NB4 (cell line): ENCODE data around the gene RBM33.

ENCODE experiments used
- DNase-seq: peaks from one replicate; pipeline ENCODE4 v3.0.0; 2010; ENCODE audit warnings: low read depth
- H3K4me3 ChIP-seq: one replicate; pipeline ENCODE4 v1.5.1; 2011; ENCODE audit warnings: mild to moderate bottlenecking, low read depth, low read length, moderate library complexity
- MYC ChIP-seq: IDR thresholded peaks from 2 replicates; pipeline ENCODE4 v1.6.1; 2011; ENCODE audit warnings: low read depth, low read length
- POLR2A ChIP-seq: IDR thresholded peaks from 2 replicates; pipeline ENCODE4 v1.6.1; 2011; ENCODE audit warnings: mild to moderate bottlenecking; ENCODE audit not compliant: insufficient read length; ENCODE audit errors: extremely low read depth
- TF ChIP-seq, protein P1 (sequence below): IDR thresholded peaks from one replicate; pipeline ENCODE4 v1.5.1; 2012; ENCODE audit warnings: low read depth, low read length
- TF ChIP-seq, protein P2 (sequence below): IDR thresholded peaks from 2 replicates; pipeline ENCODE4 v1.6.1; 2011; ENCODE audit warnings: low read depth, low read length

RBM33 gene

DNA sequence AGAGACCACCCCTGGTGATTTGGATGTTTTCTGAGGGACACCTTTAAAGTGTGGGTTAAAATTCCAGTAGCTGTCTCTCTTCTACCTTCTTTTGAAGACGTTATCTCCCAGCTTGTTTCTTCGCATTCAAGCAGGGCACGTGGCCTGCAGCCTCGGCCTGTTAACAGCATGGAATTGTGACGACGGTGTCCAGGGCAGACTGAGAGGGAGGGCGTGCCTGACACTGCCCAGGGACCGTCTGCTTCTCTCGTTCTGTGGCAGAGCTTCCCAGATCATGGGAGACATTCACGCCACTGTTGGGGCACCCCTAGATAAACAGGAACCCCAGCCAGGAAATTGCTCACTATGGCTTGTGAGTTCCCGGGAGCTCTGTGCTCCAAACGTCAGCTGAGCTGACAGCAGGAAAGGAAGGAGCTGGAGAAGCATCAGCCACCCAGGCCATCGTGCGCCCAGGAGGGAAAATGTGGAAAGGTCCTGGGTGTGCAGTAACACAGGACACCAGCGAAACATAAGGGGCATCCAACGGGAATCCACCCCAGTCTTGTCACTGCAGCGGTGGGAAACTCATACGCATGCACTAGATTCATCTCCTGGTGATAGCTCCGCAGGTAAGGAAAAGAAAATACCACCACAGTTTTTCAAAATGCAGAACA lies 41.1 kb upstream of the RBM33 start:
- no peak overlapping the region for H3K4me3 ChIP-seq
- no peak for DNase-seq
- TF ChIP-seq, protein P1, sequence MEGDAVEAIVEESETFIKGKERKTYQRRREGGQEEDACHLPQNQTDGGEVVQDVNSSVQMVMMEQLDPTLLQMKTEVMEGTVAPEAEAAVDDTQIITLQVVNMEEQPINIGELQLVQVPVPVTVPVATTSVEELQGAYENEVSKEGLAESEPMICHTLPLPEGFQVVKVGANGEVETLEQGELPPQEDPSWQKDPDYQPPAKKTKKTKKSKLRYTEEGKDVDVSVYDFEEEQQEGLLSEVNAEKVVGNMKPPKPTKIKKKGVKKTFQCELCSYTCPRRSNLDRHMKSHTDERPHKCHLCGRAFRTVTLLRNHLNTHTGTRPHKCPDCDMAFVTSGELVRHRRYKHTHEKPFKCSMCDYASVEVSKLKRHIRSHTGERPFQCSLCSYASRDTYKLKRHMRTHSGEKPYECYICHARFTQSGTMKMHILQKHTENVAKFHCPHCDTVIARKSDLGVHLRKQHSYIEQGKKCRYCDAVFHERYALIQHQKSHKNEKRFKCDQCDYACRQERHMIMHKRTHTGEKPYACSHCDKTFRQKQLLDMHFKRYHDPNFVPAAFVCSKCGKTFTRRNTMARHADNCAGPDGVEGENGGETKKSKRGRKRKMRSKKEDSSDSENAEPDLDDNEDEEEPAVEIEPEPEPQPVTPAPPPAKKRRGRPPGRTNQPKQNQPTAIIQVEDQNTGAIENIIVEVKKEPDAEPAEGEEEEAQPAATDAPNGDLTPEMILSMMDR: no peak
- TF ChIP-seq MYC (no peak), POLR2A (no peak)
- TF ChIP-seq, protein P2, sequence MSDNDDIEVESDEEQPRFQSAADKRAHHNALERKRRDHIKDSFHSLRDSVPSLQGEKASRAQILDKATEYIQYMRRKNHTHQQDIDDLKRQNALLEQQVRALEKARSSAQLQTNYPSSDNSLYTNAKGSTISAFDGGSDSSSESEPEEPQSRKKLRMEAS: no peak

DNA sequence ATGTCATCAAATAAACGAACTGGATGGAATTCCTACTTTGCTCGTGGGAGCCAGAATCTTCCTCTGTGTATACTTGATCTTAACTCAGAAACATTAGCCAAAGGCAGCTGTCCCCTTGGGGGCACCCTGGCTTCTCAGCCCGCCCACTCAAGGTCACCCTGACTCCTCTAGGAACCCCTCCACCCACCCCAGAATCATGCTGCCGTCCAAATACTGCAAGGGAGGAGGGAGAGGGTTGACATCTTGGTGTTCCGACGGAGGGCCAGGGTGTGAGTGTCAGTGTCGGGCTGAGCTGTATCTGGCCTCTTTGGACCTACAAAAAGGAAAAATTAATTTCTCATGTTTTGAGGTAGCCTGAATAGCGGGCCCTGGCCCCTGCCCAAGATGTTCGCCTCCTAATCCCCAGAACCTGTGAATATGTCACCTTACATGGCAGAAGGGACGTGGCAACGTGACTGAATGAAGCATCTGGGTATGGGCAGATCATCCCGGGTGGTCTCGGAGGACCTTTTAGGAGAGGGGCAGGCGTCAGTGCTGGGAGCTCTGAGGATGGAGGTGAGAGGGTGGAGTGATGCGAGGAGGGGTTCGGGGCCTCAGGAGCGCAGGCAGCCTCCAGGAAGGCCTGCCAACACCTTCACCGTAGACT lies 40.5 kb upstream of the RBM33 start:
- H3K4me3 ChIP-seq: no peak overlapping the region
- no peak for TF ChIP-seq POLR2A
- TF ChIP-seq MYC: no peak
- TF ChIP-seq, protein P2: no peak
- TF ChIP-seq, protein P1: no peak
- no peak for DNase-seq

DNA sequence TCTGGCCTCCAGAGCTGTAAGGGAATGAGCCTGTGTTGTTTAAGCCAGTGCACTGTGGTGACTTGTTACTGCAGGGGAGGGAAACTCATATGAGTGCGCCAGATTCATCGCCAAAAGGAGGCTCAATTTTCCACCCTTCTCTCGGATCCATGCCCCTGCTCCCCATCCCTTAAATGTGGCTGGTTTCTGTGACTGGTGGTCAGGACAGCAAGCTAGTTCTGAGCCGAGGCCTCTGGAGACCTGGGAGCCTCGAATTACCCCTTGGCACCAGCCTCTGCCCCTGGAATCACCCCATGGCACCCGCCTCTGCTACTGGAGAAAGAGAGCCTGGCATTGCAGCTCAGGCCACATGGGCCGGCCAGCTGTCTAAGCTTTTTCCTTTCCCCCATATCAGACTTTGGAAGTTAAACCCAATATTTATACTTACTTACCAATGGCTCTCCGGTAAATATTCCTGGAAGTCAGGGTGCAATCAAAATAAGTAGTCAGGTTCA lies 39.9 kb upstream of the RBM33 start:
- no peak overlapping the region for H3K4me3 ChIP-seq
- TF ChIP-seq, protein P2: no peak
- TF ChIP-seq POLR2A (no peak), MYC (no peak)
- TF ChIP-seq, protein P1: no peak
- no peak for DNase-seq

DNA sequence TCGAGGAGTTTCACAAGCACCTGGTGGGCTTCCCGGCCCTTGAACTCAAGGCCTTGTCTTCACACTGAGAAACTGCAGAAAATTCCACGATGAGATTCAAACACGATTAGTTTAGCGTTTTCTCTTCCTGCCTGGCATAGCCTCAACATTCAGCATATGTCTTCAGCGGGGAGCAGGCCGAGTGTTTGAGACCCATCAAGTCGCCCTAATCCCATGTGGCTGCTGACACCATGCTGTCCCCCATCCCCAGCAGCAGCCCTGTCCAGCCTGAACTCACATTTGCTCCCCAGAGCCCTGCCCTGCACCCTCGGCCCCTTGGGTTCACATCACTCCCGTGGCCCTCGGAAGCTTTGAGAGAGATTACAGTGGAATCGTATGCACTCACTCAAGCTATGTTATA lies 35.3 kb upstream of the RBM33 start:
- DNase-seq: no peak
- TF ChIP-seq, protein P2: no peak
- TF ChIP-seq MYC: no peak
- TF ChIP-seq, protein P1: no peak
- TF ChIP-seq POLR2A: no peak
- no peak overlapping the region for H3K4me3 ChIP-seq

DNA sequence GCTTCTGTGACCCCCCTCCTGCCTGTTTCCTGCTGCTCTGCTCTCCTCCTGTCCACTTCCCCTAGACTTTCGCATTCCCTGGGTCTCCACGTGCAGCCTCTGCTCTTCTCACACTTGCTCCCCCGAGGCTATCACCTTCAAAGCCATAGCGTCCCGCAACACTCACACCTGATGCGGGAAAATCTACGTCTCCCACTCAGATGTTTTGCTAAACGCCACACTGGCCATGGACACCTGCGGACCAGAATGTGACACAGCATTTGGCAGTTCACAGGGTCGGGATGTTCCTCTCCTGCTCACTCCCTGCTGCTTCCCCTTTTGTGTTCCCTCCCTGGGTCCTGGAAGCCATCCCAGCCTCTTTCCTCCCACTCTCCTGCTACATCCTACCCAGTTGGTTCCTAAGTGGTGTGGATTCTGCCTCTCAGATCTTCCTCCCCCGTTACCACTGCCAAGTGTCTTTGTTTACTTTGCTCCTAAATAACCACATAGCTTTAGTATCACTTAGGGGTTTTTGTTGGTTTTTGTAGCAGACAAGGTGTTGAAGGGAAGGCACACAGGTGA lies 33.7 kb upstream of the RBM33 start:
- TF ChIP-seq MYC (no peak), POLR2A (no peak)
- TF ChIP-seq, protein P1: no peak
- TF ChIP-seq, protein P2: no peak
- no peak for DNase-seq
- H3K4me3 ChIP-seq: no peak overlapping the region
